ENCODE measurements around the gene MRPL3.

GRCh38 chr3:131537531-131537930 is 34.8 kb upstream of the MRPL3 start:
- TF ChIP-seq EZH2 (IDR thresholded peaks at IDR 0.05; ENCODE audit: insufficient read depth, poor library complexity, severe bottlenecking) (no peak), EZH2phosphoT487 (IDR thresholded peaks at IDR 0.05; ENCODE audit: insufficient read depth, low read depth) (no peak)
